ENCODE measurements around the gene WWOX. TPM values are rescaled to one million over a fixed set of nuclear protein-coding genes. Genes with fewer than 3 reads are reported as not detected.

WWOX gene
- total and polyA plus RNA-seq, 2 of the 13 experiments (the other 11 are each of a cell fraction or from before 2014, with no cell fraction given), result 9.1 to 37.4 TPM

GRCh38 chr16:78729687-78730086, 630.2 kb downstream of the WWOX start (continued):
- TF ChIP-seq ZNF646 (CRISPR knock-in tag; IDR thresholded peaks at IDR 0.05) (peak; percentile 31; the same call in 1 of the 2 replicates), SAP130 (CRISPR knock-in tag; IDR thresholded peaks at IDR 0.05; ENCODE audit: low read depth) (peak; percentile 48), ZNF484 (CRISPR knock-in tag; IDR thresholded peaks at IDR 0.05; ENCODE audit: borderline replicate concordance, low read depth) (no peak), FOXA1 (IDR thresholded peaks at IDR 0.05) (no peak), FOXA1 (CRISPR knock-in tag; IDR thresholded peaks at IDR 0.05) (peak; percentile 92), MTERF4 (CRISPR knock-in tag; IDR thresholded peaks at IDR 0.05) (no peak), SOX5 (CRISPR knock-in tag; IDR thresholded peaks at IDR 0.05; ENCODE audit: borderline replicate concordance) (peak; percentile 67; the same call in 1 of the 2 replicates), ATF7-NPFF (CRISPR knock-in tag; IDR thresholded peaks at IDR 0.05; ENCODE audit: low read depth) (no peak), HCFC1 (IDR thresholded peaks at IDR 0.05; ENCODE audit: low read depth, low read length) (no peak), ZIK1 (CRISPR knock-in tag; IDR thresholded peaks at IDR 0.05; ENCODE audit: borderline replicate concordance, low read depth) (no peak), U2AF1 (optimal IDR thresholded peaks at IDR 0.05; ENCODE audit: low read depth, low read length) (no peak), IKZF4 (CRISPR knock-in tag; IDR thresholded peaks at IDR 0.05; ENCODE audit: borderline replicate concordance, low read depth, not compliant biosample characterization) (no peak), SOX6 (IDR thresholded peaks at IDR 0.05) (no peak), SOX6 (CRISPR knock-in tag; IDR thresholded peaks at IDR 0.05) (peak; percentile 70)
- TF ChIP-seq, protein P1, sequence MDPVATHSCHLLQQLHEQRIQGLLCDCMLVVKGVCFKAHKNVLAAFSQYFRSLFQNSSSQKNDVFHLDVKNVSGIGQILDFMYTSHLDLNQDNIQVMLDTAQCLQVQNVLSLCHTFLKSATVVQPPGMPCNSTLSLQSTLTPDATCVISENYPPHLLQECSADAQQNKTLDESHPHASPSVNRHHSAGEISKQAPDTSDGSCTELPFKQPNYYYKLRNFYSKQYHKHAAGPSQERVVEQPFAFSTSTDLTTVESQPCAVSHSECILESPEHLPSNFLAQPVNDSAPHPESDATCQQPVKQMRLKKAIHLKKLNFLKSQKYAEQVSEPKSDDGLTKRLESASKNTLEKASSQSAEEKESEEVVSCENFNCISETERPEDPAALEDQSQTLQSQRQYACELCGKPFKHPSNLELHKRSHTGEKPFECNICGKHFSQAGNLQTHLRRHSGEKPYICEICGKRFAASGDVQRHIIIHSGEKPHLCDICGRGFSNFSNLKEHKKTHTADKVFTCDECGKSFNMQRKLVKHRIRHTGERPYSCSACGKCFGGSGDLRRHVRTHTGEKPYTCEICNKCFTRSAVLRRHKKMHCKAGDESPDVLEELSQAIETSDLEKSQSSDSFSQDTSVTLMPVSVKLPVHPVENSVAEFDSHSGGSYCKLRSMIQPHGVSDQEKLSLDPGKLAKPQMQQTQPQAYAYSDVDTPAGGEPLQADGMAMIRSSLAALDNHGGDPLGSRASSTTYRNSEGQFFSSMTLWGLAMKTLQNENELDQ (CRISPR knock-in tag; IDR thresholded peaks at IDR 0.05; ENCODE audit: borderline replicate concordance), result no peak
- TF ChIP-seq, protein P2, sequence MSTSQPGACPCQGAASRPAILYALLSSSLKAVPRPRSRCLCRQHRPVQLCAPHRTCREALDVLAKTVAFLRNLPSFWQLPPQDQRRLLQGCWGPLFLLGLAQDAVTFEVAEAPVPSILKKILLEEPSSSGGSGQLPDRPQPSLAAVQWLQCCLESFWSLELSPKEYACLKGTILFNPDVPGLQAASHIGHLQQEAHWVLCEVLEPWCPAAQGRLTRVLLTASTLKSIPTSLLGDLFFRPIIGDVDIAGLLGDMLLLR (CRISPR knock-in tag; IDR thresholded peaks at IDR 0.05), result no peak
